Measurements from ENCODE around the gene ZNF296.

GRCh38 chr19:45122832-45123231, 46.6 kb upstream of the ZNF296 start:
- TF ChIP-seq CTCF (IDR thresholded peaks at IDR 0.05) (no peak), EZH2 (IDR thresholded peaks at IDR 0.05) (no peak)

Measured in neural progenitor cell (in vitro differentiated cells).